ENCODE results near the gene DEPDC4. TPM values are rescaled to one million over a fixed set of nuclear protein-coding genes. Genes with fewer than 3 reads are reported as not detected.

Gene DEPDC4
- total RNA-seq, 1 experiment from 2014 or later = 3.2 TPM

DNA sequence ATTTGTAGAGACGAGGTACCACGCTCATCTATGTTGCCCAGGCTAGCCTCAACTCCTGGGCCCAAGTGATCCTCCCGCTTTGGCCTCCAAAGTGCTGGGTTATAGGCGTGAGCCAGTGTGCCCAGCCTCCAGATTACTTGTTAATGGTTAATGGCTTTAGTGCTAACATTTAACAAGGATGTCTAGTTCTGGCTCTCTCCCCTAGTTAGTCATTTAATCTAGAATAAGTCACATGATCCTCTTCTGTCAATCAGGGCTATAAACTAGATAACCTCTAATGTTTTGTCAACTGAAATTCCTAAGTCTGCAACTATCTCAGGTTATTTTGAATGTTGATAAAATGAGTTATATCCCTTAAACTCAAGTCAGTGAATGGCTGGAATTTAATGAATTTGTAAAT, 50.5 kb downstream of the DEPDC4 start:
- Histone ChIP-seq H2BK15ac (ENCODE audit: low read depth, low read length) (no peak overlapping the region), H3K23ac (ENCODE audit: insufficient read length, low read depth, low read length) (no peak overlapping the region), H3K79me1 (ENCODE audit: insufficient read depth, low read depth, low read length, poor library complexity, severe bottlenecking) (no peaks in the 10 kb centered on the region), H4K91ac (ENCODE audit: insufficient read length, low read depth, low read length) (no peak overlapping the region), H3K79me2 (ENCODE audit: insufficient read depth, low read length) (no peaks in the 10 kb centered on the region), H3K14ac (ENCODE audit: insufficient read depth, low read length) (no peak overlapping the region), H3K27ac (ENCODE audit: insufficient read length, low read depth, low read length) (no peak overlapping the region), H3K23me2 (ENCODE audit: insufficient read length, low read depth, low read length, poor library complexity, severe bottlenecking) (no peaks in the 10 kb centered on the region), H3K56ac (ENCODE audit: insufficient read length, low read depth, low read length) (no peak overlapping the region), H4K20me1 (ENCODE audit: control insufficient read depth, insufficient read depth, insufficient read length) (no peaks in the 10 kb centered on the region), H2BK120ac (ENCODE audit: low read depth, low read length, poor library complexity, severe bottlenecking) (no peak overlapping the region), H2BK20ac (ENCODE audit: low read depth, low read length, poor library complexity, severe bottlenecking) (no peak overlapping the region), H3T11ph (ENCODE audit: low read length) (no peak overlapping the region), H2AFZ (ENCODE audit: low read length) (no peak overlapping the region), H2AK5ac (ENCODE audit: insufficient read length, low read length) (no peak overlapping the region), H3K4me1 (ENCODE audit: insufficient read depth, low read length) (no peaks in the 10 kb centered on the region), H4K8ac (replicated peaks; ENCODE audit: insufficient read length, low read depth, low read length) (no peak overlapping the region), H3K27me3 (ENCODE audit: insufficient read depth, low read length) (no peaks in the 10 kb centered on the region), H2BK12ac (ENCODE audit: insufficient read length, low read depth, low read length) (no peak overlapping the region), H3K9me3 (ENCODE audit: control insufficient read depth, low read depth, low read length) (no peaks in the 10 kb centered on the region), H3K4ac (ENCODE audit: low read depth, low read length) (no peak overlapping the region), H4K5ac (ENCODE audit: insufficient read length, low read depth, low read length) (no peak overlapping the region), H3K4me2 (ENCODE audit: insufficient read depth, insufficient read length, low read length) (no peak overlapping the region), H3K18ac (ENCODE audit: insufficient read length, low read depth, low read length) (no peak overlapping the region), H2BK5ac (ENCODE audit: insufficient read length, low read length) (no peak overlapping the region), H3K9ac (ENCODE audit: extremely low read depth, insufficient read length, low read length) (no peak overlapping the region)
- Mint-ChIP-seq H3K27me3 (ENCODE audit: low read depth) (no peaks in the 10 kb centered on the region), H3K4me1 (no peaks in the 10 kb centered on the region), H3K4me3 (no peak overlapping the region), H3K9me3 (no peaks in the 10 kb centered on the region), H3K36me3 (ENCODE audit: insufficient read depth in 1 of 3, low read depth in 3 of 3) (peaks cover 0 to 37% (median 33%) of the 10 kb centered on the region in 3 experiments; a peak in 5 of 7 replicates), H3K27ac (no peak overlapping the region)
- WGBS (ENCODE audit: extremely low coverage, insufficient read length, low lambda C conversion rate) = no CpG with 5 or more reads among the region's 4 CpGs
- no peak for DNase-seq
- TF ChIP-seq, protein P1, sequence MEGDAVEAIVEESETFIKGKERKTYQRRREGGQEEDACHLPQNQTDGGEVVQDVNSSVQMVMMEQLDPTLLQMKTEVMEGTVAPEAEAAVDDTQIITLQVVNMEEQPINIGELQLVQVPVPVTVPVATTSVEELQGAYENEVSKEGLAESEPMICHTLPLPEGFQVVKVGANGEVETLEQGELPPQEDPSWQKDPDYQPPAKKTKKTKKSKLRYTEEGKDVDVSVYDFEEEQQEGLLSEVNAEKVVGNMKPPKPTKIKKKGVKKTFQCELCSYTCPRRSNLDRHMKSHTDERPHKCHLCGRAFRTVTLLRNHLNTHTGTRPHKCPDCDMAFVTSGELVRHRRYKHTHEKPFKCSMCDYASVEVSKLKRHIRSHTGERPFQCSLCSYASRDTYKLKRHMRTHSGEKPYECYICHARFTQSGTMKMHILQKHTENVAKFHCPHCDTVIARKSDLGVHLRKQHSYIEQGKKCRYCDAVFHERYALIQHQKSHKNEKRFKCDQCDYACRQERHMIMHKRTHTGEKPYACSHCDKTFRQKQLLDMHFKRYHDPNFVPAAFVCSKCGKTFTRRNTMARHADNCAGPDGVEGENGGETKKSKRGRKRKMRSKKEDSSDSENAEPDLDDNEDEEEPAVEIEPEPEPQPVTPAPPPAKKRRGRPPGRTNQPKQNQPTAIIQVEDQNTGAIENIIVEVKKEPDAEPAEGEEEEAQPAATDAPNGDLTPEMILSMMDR (conservative IDR thresholded peaks at IDR 0.05) = no peak

Data from H9 (cell line).